Measurements from ENCODE around the gene CELF4.

CELF4 gene

DNA sequence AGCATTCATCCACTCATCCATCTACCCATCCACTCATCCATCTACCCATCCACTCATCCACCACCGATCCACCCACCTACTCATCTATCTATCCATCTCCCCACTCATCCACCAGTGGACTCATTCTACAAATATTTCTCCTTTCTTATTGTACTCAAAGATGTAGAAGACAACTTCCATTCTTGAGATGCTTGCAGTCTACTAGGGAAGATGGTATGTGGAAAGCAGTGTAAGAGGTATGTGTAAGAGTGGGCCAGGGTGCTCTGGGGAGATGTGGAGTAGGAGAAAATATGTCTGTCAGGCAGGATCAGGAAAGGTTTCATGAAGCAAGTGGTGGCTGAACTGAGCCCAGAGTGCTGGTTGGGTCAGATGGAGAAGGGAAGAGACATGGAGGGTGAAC lies 150.8 kb downstream of the CELF4 start:
- TF ChIP-seq EP300 (IDR thresholded peaks at IDR 0.05; ENCODE audit: borderline replicate concordance) (no peak), CREB1 (IDR thresholded peaks at IDR 0.05; ENCODE audit: low read depth) (no peak), MAX (IDR thresholded peaks at IDR 0.05) (no peak), YY1 (IDR thresholded peaks at IDR 0.05; ENCODE audit: low read depth) (no peak), FOXM1 (IDR thresholded peaks at IDR 0.05; ENCODE audit: borderline replicate concordance, low read depth) (no peak)

DNA sequence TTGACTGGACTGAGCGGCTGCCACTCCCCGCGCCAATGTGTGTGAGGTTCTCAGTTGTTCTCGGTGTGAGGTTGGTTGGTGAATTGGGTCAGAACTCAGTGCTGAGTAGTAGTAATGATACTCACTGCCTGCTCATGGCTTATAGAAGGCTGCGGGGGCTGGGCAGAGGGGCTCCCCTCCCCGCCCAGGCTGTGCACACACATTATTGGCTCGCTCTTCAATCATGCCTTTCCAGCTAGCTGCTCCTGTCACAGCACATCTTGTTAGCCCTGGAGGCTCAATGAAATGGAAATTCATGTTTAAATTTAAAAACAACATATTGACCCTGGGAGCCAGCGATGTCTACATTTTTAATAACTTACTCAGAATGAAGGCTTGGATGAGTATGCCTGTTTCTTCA lies 152.8 kb downstream of the CELF4 start:
- TF ChIP-seq YY1 (IDR thresholded peaks at IDR 0.05; ENCODE audit: low read depth) (no peak), EGR1 (IDR thresholded peaks at IDR 0.05) (no peak), EP300 (IDR thresholded peaks at IDR 0.05; ENCODE audit: borderline replicate concordance) (no peak), CREB1 (IDR thresholded peaks at IDR 0.05; ENCODE audit: low read depth) (no peak), MAX (IDR thresholded peaks at IDR 0.05) (no peak), ZBTB7A (IDR thresholded peaks at IDR 0.05; ENCODE audit: low read depth) (no peak), FOXM1 (IDR thresholded peaks at IDR 0.05; ENCODE audit: borderline replicate concordance, low read depth) (no peak), TEAD4 (IDR thresholded peaks at IDR 0.05) (no peak)

DNA sequence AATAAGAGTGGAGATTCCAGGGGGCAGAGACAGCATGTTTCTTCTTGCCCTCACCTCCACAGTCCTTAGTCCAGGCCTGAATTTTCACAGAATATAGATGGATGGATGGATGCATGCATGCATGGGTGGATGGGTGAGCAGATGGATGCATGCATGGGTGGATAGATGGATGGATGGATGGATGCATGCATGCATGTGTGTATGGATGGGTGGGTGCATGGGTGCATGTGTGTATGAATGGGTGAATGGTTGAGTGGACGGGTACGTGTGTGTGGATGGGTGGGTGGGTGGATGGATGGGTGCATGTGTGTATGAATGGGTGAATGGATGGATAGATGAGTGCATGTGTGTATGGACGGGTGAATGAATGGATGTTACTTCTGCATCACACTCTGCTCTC lies 153.3 kb downstream of the CELF4 start:
- TF ChIP-seq MAX (IDR thresholded peaks at IDR 0.05) (no peak), FOXM1 (IDR thresholded peaks at IDR 0.05; ENCODE audit: borderline replicate concordance, low read depth) (no peak), CREB1 (IDR thresholded peaks at IDR 0.05; ENCODE audit: low read depth) (no peak), CEBPB (IDR thresholded peaks at IDR 0.05) (no peak), EGR1 (IDR thresholded peaks at IDR 0.05) (no peak), EP300 (IDR thresholded peaks at IDR 0.05; ENCODE audit: borderline replicate concordance) (no peak)
- TF ChIP-seq, protein P1, sequence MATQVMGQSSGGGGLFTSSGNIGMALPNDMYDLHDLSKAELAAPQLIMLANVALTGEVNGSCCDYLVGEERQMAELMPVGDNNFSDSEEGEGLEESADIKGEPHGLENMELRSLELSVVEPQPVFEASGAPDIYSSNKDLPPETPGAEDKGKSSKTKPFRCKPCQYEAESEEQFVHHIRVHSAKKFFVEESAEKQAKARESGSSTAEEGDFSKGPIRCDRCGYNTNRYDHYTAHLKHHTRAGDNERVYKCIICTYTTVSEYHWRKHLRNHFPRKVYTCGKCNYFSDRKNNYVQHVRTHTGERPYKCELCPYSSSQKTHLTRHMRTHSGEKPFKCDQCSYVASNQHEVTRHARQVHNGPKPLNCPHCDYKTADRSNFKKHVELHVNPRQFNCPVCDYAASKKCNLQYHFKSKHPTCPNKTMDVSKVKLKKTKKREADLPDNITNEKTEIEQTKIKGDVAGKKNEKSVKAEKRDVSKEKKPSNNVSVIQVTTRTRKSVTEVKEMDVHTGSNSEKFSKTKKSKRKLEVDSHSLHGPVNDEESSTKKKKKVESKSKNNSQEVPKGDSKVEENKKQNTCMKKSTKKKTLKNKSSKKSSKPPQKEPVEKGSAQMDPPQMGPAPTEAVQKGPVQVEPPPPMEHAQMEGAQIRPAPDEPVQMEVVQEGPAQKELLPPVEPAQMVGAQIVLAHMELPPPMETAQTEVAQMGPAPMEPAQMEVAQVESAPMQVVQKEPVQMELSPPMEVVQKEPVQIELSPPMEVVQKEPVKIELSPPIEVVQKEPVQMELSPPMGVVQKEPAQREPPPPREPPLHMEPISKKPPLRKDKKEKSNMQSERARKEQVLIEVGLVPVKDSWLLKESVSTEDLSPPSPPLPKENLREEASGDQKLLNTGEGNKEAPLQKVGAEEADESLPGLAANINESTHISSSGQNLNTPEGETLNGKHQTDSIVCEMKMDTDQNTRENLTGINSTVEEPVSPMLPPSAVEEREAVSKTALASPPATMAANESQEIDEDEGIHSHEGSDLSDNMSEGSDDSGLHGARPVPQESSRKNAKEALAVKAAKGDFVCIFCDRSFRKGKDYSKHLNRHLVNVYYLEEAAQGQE (IDR thresholded peaks at IDR 0.05; ENCODE audit: low read depth), result no peak

- TF ChIP-seq EP300 (IDR thresholded peaks at IDR 0.05; ENCODE audit: borderline replicate concordance) (no peak), NFIC (IDR thresholded peaks at IDR 0.05) (no peak), TCF12 (IDR thresholded peaks at IDR 0.05; ENCODE audit: low read depth) (no peak), MAX (IDR thresholded peaks at IDR 0.05) (no peak), EGR1 (IDR thresholded peaks at IDR 0.05) (no peak), ZBTB7A (IDR thresholded peaks at IDR 0.05; ENCODE audit: low read depth) (no peak), USF1 (IDR thresholded peaks at IDR 0.05) (no peak), TEAD4 (IDR thresholded peaks at IDR 0.05) (no peak), CREB1 (IDR thresholded peaks at IDR 0.05; ENCODE audit: low read depth) (no peak)
- TF ChIP-seq, protein P1 (IDR thresholded peaks at IDR 0.05; ENCODE audit: low read depth), result no peak
Measured at GRCh38 chr18:37409878-37410277, 155.7 kb downstream of the CELF4 start.

DNA sequence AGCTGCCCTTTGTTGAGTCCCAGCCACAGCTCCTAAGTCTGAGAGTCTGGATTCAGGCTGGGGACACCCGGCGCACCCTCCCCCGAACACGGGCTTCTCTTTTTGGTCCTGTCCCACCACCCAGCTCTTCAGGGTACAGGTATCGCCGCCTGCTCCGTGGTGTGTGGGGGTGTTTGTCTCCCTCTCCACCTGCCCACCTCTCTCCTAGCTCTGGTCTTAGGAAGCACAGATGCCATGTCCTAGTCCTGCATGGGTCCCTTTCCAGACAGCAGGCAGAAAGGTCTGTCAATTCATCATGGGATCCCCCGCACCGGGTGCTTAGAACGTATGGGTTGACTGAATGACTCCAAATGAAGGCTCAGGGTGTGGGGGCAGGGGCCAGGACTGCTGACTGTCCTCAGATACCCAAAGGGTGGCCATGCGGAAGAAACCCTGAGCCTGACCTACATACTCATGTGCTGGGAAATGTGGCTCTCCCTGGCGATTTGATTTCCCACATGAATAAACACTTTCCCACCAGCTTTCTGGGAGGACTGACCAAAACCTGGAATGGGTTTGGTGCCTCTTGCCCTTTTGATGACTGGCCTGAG lies 156.8 kb downstream of the CELF4 start:
- no peak for TF ChIP-seq EGR1 (IDR thresholded peaks at IDR 0.05)

DNA sequence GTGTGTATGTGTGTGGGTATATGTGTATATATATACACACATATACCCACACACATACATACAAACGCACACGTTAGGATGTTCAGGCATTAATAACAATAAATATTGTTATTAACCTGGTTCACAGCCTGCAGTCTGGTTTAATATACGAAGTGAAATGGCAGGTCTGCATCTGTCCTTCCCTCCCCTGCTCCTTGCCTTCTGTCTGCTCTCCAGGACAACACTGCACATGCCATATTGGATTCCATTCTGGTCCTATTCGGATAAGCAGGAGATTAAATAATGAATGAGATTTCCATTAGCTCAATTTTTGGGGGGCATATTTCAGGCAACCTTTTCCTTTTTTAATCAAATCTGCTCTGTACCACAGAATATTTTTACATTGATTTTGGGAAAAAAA lies 158.0 kb downstream of the CELF4 start:
- no peak for TF ChIP-seq USF1 (IDR thresholded peaks at IDR 0.05)
- no peak for TF ChIP-seq TCF12 (IDR thresholded peaks at IDR 0.05; ENCODE audit: low read depth)
- TF ChIP-seq RAD21 (IDR thresholded peaks at IDR 0.05; ENCODE audit: low read depth), result no peak
- TF ChIP-seq, protein P1 (IDR thresholded peaks at IDR 0.05; ENCODE audit: low read depth), result no peak
- TF ChIP-seq FOXM1 (IDR thresholded peaks at IDR 0.05; ENCODE audit: borderline replicate concordance, low read depth), result no peak
- no peak for TF ChIP-seq YY1 (IDR thresholded peaks at IDR 0.05; ENCODE audit: low read depth)
- TF ChIP-seq EGR1 (IDR thresholded peaks at IDR 0.05), result no peak
- no peak for TF ChIP-seq TEAD4 (IDR thresholded peaks at IDR 0.05)
- TF ChIP-seq ZBTB7A (IDR thresholded peaks at IDR 0.05; ENCODE audit: low read depth), result no peak
- no peak for TF ChIP-seq EP300 (IDR thresholded peaks at IDR 0.05; ENCODE audit: borderline replicate concordance)
- TF ChIP-seq TAF1 (IDR thresholded peaks at IDR 0.05; ENCODE audit: low read depth), result no peak
- TF ChIP-seq CREB1 (IDR thresholded peaks at IDR 0.05; ENCODE audit: low read depth), result no peak
- no peak for TF ChIP-seq MAX (IDR thresholded peaks at IDR 0.05)
- TF ChIP-seq CEBPB (IDR thresholded peaks at IDR 0.05), result no peak
- no peak for TF ChIP-seq NFIC (IDR thresholded peaks at IDR 0.05)

Measured in Ishikawa (cell line).